GM19397 (cell line): ENCODE results near the gene NPAS3.

Source experiments
- ATAC-seq: cut with Tn5 transposase; IDR thresholded peaks from one replicate; pipeline ENCODE4 v1.9.1; 2021; ENCODE audit warnings: mild to moderate bottlenecking, moderate library complexity; ENCODE audit not compliant: unreplicated experiment

Gene NPAS3

DNA sequence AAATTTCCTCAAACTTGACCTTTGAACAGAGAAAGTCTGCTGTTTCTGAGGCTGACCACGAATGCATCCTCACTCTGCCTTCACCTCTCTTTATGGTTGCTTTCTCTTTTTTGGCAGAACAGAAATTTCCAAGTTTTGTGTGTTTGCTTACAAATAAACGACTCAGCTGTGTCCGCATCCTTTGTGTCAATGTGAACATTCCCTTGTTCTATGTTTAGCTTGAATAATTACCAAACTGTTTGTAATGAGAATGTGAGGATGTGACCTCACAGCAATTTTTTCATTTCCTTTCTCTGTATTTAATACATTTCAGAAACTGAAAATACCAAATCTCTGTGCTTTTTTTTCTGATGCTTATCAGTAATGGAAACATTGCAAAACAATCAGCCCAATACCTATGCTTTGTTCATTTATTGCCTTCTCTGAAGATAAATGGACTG, 601.3 kb downstream of the NPAS3 start:
- ATAC-seq = no peak

DNA sequence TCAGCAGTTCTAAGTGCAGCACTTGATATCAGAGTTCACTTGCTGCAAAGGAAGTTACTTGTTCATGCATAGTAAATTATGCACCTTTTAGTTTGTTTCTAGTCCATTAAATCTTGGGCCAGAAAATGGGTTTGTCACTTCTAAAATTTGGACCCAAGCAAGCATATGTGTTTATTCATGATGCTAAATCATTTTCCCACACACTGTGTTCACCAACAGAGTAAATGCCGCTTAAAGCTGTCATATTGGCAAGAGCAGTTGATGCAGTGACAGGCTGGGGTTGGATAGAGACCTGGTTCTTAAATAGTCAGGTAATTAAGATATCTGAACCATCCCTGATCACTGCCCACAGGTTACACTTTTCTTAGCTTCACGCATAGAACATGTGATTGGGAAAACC, 602.5 kb downstream of the NPAS3 start:
- ATAC-seq = no peak

DNA sequence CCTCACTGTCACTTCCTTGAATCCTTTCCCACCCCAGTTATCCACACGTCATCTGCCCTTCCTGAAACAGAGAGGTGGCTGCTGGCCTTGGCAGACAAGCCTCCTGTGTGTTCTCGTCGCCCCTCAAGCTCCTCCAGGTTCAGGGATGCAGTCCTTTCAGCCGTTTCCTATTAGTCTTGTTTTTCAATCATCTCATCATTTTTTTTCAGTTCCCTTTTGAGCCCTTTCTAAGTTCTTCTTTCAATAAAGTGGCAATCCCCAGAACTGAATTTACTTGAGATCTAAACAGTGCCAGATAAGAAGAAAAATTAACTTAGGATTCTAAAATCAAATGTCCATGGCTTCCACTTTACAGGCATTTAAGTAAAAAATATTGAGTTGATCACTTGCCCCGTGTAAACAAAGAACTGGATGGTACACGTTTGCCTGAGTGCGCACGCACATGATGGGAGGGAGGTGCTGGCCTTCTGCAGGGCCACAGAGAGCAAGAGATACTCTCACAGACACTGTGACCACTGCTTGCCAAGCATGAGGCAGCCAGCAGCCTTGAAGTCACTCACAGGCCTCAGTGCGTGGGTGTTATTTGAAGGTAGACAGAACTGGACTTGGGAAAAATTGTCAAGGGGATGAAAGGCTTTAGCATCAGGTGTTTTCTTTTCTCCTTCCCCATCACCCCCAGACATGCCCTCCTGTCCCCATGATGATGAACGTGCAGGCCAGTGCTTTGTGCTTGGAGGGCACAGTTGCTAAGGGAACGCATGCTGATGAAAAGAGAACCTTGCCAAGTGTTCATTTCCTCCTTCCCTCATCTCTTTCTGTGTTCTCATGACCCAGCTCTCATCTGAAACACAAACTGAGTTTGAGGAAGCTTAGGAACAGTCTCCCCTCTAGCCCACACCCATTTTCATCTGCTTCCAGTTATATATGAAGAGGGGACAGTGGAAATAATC, 603.9 kb downstream of the NPAS3 start:
- no peak for ATAC-seq

DNA sequence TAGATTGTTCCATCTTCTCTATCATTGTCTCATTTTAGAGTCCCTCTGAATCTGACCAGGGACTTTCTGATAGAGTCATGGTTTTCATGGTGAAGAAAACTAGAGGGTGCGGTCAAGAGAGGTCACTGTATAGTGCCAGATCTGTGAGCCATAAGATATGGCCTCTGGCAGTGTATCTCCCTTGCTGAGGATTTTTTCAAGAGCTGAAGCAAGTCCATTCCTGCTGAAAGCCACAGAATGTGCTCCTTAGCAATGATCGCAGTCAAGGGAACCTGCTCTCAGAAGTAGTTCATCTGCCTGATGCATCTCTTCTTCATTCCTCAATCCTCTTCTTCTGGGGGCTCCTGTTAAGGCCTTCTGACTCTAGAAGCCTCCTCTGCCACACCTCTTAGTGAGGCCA, 607.0 kb downstream of the NPAS3 start:
- ATAC-seq = no peak

DNA sequence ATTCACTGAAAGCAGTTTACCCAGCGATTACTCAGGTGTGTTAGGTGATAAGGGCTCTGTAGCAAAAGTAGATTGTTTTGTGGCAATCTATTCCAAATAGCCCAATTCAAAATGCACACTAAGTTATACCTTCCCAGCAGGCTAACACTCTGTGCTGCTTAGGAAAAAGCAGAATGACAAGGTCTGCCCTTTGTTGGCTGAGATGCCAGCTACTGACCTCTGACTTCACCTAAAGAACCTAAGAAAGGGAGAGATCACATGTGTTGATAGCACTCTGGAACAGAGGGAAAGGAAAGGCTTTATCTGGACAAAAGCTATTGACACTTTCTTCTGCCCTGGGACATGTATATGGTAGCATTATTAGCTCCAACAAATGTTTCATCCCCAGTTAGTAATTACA, 609.9 kb downstream of the NPAS3 start:
- ATAC-seq = no peak

DNA sequence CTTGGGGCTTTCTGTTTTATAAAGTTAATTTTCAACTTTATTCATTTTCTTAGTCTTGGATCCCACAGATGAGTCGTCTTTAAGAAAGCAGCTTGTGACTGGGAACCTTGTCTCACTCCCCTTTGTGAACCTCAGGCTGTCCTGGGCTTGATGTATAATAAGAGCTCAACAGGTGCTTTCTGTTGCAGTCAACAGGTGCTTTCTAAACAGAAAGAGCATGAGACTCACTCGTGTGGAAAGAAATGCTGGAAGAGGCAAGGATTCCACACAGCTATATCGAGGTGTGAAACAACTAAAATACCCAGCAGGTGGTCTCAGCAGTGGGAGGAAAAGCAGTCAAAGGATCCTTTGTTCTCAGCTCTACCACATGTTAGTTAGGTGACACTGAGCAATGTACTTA, 613.3 kb downstream of the NPAS3 start:
- ATAC-seq = no peak

DNA sequence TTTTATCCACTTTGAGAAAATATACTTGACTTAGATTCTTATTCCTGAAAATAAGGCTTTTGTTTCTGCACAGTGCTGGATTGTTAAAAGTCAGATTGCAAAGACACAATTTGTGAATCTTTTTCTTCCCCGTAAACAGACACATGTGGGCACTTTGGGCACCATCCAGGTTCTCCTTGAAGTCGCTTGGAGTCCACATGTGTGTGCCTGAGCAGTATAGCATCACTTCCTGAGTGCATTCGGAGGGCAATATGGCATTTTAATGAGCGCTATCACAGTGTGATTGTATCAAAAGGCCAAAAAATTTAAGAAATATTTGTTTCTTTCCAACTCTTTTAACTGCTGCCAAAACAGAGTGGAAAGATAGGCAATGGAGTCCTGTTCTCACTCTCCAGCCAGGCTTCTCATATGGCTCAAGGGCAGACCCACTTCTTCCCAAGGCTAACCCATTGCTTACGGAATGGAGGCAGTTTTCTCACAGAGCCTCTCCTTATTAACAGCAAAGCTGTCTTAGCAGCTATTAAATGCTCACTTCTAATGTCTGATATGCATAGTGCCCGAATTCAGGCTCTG, 615.1 kb downstream of the NPAS3 start:
- no peak for ATAC-seq

DNA sequence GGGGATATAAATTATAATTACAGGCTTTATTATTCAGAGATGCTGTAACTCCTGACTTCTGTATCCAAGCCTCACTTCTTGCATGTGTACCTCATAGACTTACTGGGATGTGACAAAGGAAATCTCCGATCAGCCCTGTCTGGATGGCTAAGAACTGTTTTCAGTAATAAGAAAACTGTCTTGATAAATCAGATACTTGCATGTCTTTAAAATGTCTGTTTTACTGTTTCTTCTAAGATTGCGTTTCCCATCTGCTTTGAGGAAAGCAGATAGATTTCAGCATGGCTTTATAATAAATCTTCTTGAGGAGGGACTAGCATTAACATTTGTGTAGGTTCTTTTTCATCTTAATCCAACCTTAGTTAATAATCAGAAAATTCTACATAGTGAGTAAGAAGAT, 616.3 kb downstream of the NPAS3 start:
- ATAC-seq = no peak

DNA sequence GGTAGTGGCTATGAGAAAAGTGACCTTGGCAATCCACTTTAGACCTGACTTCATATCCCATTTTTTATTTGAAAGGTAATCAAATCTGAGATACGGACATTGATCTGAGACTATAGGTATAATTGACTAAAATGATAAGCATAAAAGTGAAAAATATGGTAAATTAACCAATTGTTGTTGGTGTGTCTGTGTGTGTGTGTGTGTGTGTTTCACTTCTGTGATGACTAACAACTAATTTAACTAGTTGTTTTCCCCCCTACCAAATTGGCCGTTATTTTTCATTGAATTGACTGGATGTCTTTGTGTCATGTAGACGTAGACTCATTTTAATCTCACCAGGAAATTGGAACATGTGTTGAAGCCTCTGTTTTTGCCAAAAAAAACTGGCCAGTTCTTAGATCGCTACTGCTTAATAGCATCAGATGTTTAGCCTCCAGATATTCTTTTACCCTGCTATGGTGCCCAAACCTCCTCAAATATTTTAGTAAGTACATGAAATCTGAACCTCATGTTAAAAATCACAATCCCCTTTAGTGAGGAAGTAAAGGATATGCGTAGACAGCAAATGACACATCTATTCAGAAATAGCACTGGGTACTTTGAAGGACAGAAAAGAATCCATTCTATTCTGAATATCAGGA, 617.2 kb downstream of the NPAS3 start:
- ATAC-seq = no peak

DNA sequence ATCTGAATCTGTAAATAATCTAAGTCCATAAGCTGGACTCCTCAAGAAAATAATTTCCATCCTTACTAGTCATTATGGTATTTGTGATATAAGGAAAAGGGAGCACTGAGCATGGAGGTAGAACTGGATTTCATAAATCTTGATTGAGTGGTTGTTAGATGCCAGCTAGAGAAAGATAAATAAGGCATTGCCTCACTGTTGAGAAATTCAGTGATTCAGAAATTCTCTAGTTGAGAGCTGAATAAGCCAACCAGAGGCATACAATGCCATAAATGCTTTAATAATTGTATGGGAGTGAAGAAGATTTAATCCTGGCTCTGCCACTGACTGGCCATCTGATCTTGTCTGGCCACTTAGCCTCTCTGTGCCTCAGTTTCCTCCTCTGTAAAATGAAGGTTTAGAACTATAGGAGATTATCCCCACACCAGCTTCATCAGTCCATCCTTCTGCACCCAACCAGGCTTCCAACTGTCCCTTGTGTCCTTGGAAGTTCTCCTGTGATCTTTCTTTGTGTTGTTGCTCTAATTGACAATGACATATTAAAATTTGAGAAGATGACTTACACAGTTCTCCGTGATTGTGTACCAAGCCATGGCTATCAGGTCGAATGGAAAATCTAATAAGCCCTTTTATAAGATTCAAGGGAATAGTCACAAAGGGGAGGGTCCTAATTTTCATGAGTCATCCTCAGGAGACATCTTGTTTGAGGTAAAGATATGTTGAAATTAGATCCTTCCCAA, 617.9 kb downstream of the NPAS3 start:
- no peak for ATAC-seq

DNA sequence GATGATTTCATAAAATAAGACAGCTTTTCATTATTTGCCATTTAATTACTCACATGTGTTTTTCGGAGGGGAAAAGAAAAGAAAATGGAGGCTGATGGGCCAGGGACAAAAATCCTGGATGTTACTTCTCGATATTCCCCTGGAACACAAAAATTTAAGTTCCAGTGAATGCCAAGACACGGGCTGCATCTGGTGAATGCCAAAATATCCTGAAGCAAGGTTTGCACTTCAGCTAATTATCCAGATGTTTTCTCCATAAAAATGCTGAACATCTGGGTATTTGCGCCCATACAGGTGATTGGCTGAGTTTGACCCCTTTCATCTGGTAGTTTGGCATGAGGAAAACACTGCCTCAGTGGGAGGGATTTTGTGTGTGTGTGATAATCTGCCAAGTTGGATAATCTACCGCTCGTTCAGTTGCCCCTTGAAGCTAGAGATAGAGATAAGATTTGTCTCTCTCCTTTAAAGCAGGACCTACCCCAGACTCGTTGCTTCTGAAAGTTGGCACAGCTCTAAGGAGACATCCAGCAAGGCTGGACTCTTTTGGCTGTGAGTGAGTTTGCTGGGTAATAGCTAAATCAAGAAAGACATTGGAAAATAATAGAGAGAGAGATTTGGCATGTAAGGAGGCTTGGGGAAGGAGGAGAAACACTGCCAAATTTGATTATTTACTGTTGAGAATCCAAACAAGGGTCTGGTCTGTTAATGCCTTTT, 622.2 kb downstream of the NPAS3 start:
- ATAC-seq = no peak

DNA sequence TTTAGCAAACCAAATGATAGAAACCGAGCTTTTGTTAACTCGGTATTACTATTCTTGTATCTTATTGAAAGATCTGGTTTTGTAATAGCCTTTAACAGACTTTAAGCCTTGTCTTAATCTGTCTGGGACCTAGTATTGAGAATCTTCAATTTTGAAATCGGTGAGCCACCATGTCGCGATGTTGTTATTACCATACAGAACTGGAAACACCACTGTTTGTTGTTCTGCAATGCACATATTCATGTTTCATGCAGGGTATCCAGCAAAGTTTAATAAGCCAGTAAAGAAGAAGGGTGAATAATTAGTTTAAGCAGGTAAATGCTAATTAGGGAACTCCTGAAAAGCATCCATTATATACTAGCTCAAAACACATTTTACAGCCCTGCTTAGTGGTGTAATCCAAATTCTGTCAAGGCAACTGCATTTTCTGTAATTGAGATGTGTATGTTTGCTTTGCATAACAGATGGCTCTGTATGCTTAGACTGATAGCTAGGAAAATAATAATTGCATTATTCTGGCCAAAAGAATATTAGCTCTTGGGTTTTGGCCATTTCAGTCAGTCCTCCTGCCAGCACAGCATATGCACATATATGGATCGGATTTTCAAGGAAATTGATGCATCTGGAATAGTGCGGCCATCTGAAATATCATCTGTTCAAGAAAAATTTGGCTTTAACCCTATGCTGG, 623.0 kb downstream of the NPAS3 start:
- no peak for ATAC-seq

DNA sequence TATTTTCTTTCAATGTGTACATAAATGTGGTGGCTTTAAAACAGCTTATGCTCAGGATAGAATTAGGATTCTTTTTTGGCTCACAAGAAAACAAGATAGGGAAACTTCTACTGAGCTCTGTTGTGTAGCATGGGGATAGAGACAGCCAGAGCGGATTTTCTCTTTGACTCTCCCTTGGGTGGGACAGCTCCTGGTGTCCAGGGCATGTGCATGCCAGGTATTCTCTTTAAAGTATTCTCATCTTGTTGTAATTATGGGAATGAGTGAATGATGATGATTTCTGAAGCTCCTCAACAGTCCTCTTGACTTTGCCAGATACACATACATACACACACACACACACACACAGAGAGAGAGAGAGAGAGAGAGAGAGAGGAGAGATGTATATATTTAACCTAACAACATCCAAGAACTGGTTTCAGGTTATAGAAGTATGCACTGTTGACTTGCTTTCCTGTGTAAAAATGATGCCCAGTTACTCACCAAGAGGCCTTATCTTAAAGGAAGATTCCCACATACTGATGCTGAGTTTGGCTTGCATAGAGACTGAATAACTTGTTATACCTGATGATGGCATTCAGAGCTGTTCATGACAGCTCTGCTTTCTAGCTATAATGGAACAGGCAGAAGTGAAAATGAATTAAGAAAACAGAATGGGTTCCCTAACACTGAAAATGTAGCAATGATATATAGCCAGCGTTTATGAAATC, 624.7 kb downstream of the NPAS3 start:
- ATAC-seq = no peak

DNA sequence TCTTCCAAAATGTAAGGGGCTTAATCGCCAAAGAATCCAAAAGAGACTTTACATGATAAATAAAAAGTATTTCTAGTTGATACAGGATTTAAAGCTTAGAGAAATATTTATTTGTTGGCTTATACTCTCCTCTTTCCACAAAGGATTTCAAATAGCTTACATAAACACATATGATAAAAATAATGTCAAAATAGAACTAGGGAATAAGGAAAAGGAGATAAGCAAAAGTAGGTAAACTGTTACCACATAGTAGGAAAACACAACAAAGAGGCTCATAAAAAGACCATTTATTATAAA, 625.2 kb downstream of the NPAS3 start:
- ATAC-seq = no peak

DNA sequence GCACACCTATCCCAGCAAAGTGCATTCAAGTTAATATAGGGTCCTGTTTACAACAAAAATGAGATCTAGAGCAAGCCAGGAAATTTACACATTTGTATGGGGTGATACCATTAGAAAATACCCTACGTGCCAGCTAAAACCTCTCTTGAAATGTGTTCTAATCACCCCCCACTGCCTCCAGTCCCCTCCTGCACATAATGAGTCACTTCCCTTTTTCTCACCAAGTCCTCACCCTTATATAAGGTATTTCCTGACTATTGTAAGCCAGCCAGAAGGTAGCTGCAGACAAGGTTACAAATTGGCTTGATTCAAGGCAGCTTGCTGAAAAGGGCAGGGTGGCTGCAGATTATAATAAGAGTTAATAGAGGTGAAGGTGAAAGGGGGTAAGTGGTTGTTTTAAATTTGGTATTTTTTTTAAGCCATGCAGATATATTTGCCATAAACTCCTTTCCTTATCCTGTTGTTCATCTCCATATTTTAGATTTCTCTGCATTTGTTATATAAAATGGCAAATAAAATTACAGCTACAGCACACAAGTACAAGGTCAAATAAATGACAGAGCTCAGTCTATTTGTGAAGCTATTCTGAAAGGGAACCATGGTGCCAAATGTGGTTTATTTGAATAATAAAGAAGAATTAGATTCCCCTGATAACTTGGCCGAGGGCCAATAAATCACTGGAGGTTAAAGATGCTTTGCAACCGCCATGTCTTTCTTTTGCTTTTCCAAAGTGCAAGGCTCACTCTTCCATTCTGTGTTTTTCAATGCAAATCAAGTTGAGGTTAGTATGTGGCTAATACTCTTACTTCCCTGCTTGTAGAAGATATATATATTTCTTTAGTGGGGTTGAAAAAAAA, 626.3 kb downstream of the NPAS3 start:
- ATAC-seq = peak; percentile 93

DNA sequence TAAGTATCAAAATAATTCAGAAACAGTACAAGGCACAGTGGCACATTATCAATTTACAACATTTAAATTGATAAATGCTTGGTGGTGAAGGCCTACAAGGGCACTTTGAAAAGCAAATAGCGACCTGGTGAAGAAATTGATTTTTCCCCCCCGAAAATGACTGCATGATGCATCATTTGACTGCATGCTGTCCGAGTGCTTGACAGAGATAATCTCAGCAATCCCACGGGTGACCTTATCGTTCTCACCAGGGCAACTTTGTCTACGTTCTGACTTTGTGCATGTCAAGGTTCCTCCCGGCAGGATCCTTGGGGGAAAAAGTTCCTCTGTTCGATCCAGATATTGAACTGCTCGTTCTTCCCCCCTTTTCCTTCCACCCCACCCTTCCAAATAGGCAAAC, 627.4 kb downstream of the NPAS3 start:
- no peak for ATAC-seq

DNA sequence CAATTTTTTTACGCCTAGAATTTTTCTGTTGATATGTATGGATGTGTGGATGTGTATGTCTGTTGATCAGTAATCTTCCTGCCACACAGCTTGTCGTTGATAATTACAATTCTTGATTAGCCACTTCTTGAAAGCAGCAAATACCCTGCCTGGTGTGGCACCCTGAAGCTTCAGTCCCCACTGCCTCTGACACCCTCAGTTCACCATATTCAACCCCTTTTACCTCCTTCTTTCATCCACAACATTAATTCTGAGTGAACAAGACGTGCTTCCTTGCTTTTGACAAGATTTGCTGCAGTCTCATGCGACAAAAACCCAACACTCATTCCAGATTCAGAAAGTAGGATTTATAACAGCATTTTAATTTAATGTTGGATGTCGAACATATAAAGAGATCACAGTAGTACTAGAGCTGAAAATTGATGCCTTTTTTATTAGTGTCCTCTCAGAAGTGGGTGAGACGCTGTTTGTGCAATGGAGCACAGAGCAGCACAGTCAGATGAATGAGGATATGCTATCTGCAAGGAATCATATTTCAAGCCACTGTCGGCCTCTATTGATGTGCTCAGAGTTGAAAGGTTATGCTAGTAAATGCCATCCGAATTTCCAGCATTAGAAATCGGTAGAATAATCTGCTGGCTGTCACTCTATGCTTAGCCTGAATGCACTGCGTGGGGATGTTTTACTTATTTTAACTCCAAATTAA, 628.5 kb downstream of the NPAS3 start:
- no peak for ATAC-seq

DNA sequence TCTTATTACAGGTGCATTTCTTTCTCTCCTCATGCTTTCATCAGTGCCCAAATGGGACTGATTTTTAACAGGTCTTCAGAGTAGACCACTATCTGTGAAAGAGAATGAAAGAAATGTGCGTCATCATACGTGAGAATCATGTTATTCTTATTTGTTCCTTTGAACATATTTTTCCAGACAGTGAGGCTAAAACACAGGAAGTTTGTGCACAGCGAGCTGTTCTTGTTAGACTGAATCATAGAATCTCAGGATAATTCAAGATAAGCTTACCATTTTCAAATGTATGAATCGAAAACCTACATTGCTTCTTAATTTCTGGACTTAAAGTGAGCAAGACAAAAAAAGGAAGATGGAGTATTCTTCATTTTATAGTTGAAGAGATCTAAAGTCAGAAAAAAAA, 629.1 kb downstream of the NPAS3 start:
- no peak for ATAC-seq
